ENCODE measurements around the gene PRSS16. TPM values are rescaled to one million over a fixed set of nuclear protein-coding genes. Genes with fewer than 3 reads are reported as not detected.
A peak's percentile ranks its signal among the peaks of the same experiment; 100 is the strongest.

Gene PRSS16
- total RNA-seq, 1 donor, result not detected

DNA sequence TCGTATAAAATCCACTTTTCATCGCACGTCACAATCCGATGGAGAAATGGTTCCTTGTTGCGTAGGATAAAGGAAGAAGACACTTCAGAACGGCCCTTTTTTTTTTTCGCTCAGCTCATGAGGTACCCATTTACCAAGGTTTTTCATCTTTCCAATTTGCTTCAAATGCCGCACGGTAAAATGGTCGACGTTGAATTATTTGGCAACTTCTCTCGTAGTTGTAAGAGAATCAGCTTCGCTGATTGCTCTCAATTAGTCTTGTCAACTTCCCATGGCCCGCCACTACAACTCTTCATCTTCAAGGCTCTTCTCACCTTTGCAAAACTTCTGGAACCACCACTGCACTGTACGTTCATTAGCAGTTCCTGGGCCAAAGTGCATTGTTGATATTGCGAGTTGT lies 35.8 kb downstream of the PRSS16 start:
- no peaks in the 10 kb centered on the region for H4K20me1 ChIP-seq (ENCODE audit: insufficient read depth, low read length)
- H3K4me1 ChIP-seq (ENCODE audit: insufficient read depth, low read length), result peaks cover 9% of the 10 kb centered on the region
- no peak overlapping the region for H3K4me2 ChIP-seq (ENCODE audit: insufficient read depth, low read length)
- H3K27ac ChIP-seq (ENCODE audit: low read depth, low read length), result no peak overlapping the region
- TF ChIP-seq, protein P1, sequence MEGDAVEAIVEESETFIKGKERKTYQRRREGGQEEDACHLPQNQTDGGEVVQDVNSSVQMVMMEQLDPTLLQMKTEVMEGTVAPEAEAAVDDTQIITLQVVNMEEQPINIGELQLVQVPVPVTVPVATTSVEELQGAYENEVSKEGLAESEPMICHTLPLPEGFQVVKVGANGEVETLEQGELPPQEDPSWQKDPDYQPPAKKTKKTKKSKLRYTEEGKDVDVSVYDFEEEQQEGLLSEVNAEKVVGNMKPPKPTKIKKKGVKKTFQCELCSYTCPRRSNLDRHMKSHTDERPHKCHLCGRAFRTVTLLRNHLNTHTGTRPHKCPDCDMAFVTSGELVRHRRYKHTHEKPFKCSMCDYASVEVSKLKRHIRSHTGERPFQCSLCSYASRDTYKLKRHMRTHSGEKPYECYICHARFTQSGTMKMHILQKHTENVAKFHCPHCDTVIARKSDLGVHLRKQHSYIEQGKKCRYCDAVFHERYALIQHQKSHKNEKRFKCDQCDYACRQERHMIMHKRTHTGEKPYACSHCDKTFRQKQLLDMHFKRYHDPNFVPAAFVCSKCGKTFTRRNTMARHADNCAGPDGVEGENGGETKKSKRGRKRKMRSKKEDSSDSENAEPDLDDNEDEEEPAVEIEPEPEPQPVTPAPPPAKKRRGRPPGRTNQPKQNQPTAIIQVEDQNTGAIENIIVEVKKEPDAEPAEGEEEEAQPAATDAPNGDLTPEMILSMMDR (IDR thresholded peaks at IDR 0.05; ENCODE audit: extremely low read depth, low read depth, low read length), result no peak
- peaks cover 47% of the 10 kb centered on the region for H3K27me3 ChIP-seq (ENCODE audit: insufficient read depth, low read length)
- H2AFZ ChIP-seq (ENCODE audit: low read length), result no peak overlapping the region
- no peaks in the 10 kb centered on the region for H3K9me3 ChIP-seq (ENCODE audit: low read depth, low read length)
- H3K36me3 ChIP-seq (ENCODE audit: insufficient read depth, low read length), result no peaks in the 10 kb centered on the region
- H3K4me3 ChIP-seq (ENCODE audit: insufficient read depth, low read length), result no peak overlapping the region
- DNase-seq (ENCODE audit: insufficient read length, low spot score, missing footprints), result no peak
- no peaks in the 10 kb centered on the region for H3K79me2 ChIP-seq (ENCODE audit: insufficient read depth, low read length)

DNA sequence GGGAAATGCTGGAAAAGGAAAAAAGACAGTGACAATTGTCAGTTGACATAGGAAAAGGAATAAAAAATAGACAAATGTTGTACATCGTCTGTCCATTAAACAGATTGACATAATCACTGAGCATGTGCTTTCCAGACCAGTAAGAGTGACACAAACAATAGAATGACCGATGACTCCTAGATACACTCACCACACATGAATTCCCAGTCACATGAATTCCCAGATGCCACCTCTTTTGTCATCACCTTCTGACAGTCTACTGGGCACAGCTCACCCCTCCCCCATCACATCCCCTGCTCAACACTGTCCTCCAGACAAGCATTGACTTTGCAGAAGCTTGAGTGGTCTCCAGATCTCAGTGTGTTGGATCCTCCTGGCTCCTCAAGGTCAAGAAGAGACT lies 38.6 kb downstream of the PRSS16 start:
- TF ChIP-seq, protein P1 (IDR thresholded peaks at IDR 0.05; ENCODE audit: extremely low read depth, low read depth, low read length), result no peak
- Histone ChIP-seq H2AFZ (ENCODE audit: low read length) (no peak overlapping the region), H3K27ac (ENCODE audit: low read depth, low read length) (no peak overlapping the region), H3K27me3 (ENCODE audit: insufficient read depth, low read length) (peaks cover 75% of the 10 kb centered on the region), H3K4me2 (ENCODE audit: insufficient read depth, low read length) (no peak overlapping the region), H3K79me2 (ENCODE audit: insufficient read depth, low read length) (no peaks in the 10 kb centered on the region), H3K36me3 (ENCODE audit: insufficient read depth, low read length) (no peaks in the 10 kb centered on the region), H3K9me3 (ENCODE audit: low read depth, low read length) (no peaks in the 10 kb centered on the region), H4K20me1 (ENCODE audit: insufficient read depth, low read length) (no peaks in the 10 kb centered on the region), H3K4me3 (ENCODE audit: insufficient read depth, low read length) (no peak overlapping the region), H3K4me1 (ENCODE audit: insufficient read depth, low read length) (peaks cover 14% of the 10 kb centered on the region)
- no peak for DNase-seq (ENCODE audit: insufficient read length, low spot score, missing footprints)

DNA sequence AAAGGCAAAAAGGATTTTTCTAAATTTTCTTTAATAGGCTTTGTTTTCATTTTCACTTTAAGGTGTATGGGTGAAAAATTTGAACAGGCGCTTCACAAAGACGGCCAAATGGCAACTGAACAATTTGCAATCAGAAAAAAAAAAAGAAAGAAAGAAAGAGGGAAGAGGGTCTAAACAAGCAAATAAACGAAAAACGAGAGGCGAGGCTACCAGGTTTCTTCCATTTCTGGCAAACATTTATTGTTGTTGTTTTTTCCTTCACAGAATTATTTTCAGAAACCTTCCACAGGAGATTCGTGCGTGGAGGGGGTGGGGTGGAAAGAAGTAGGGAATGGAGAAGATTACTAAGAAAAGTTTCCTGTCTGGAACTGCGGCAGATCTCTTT lies 40.2 kb downstream of the PRSS16 start:
- H3K27me3 ChIP-seq (ENCODE audit: insufficient read depth, low read length), result peaks cover 76% of the 10 kb centered on the region
- TF ChIP-seq, protein P1 (IDR thresholded peaks at IDR 0.05; ENCODE audit: extremely low read depth, low read depth, low read length), result no peak

DNA sequence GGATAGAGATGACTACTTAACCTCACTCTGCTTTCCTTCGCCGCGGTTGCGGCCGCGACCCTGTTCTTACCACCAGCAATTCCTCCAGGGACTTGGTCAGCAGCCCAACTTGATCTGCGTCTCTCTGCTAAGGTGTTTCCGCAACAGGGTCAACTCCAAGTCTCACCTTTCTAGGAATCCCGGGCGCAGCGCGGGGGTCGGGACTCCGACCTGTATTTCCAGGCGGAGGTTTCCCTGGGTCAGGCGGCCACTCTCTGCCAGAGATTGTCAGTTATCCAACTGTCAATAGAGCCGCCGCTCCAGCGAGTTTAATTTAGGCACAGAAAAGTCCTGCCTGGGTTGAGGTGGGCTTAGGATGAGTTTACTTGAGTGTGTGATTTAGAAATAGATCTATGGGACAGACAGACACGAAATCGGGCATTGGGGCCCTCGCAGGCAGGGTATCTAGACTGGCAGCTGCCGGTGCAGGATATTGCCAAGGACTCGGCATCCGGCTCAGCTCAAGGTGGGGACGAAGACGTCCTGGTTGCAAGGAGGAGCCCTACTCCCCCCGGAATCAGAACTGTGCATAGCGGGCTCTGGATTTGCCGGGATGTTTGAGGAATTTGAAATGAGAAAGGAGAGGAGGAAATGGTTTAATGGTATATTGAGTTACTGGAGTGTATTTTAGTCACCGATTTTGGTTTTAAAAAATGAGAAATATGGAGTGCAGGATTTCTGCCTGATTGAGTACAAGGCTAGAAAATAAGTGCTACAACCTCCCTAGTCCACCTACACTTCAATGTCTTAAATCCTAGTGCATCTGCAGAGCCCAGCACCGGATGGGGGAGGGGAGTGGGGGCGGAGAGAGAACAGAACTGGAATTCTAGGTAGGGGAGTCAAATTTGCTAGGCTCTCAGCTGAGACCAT lies 40.9 kb downstream of the PRSS16 start:
- Histone ChIP-seq H3K4me3 (ENCODE audit: insufficient read depth, low read length) (peak overlapping the region; percentile 36), H3K27me3 (ENCODE audit: insufficient read depth, low read length) (peaks cover 70% of the 10 kb centered on the region), H4K20me1 (ENCODE audit: insufficient read depth, low read length) (no peaks in the 10 kb centered on the region), H3K36me3 (ENCODE audit: insufficient read depth, low read length) (no peaks in the 10 kb centered on the region), H3K4me2 (ENCODE audit: insufficient read depth, low read length) (peak overlapping the region; percentile 61), H3K79me2 (ENCODE audit: insufficient read depth, low read length) (no peaks in the 10 kb centered on the region), H3K4me1 (ENCODE audit: insufficient read depth, low read length) (peaks cover 14% of the 10 kb centered on the region), H2AFZ (ENCODE audit: low read length) (no peak overlapping the region), H3K27ac (ENCODE audit: low read depth, low read length) (no peak overlapping the region), H3K9me3 (ENCODE audit: low read depth, low read length) (no peaks in the 10 kb centered on the region)
- TF ChIP-seq, protein P1 (IDR thresholded peaks at IDR 0.05; ENCODE audit: extremely low read depth, low read depth, low read length), result no peak
- no peak for DNase-seq (ENCODE audit: insufficient read length, low spot score, missing footprints)

More for the DNA sequence above, 40.2 kb downstream of the PRSS16 start:
- Histone ChIP-seq H3K4me1 (ENCODE audit: insufficient read depth, low read length) (peaks cover 14% of the 10 kb centered on the region), H2AFZ (ENCODE audit: low read length) (no peak overlapping the region), H3K27ac (ENCODE audit: low read depth, low read length) (no peak overlapping the region), H3K9me3 (ENCODE audit: low read depth, low read length) (no peaks in the 10 kb centered on the region), H3K4me3 (ENCODE audit: insufficient read depth, low read length) (peak overlapping the region; percentile 36), H3K36me3 (ENCODE audit: insufficient read depth, low read length) (no peaks in the 10 kb centered on the region), H4K20me1 (ENCODE audit: insufficient read depth, low read length) (no peaks in the 10 kb centered on the region), H3K4me2 (ENCODE audit: insufficient read depth, low read length) (peak overlapping the region; percentile 61), H3K79me2 (ENCODE audit: insufficient read depth, low read length) (no peaks in the 10 kb centered on the region)
- DNase-seq (ENCODE audit: insufficient read length, low spot score, missing footprints), result no peak

Data from osteoblast (primary cell).